Smooth muscle cell (in vitro differentiated cells): ENCODE results near the gene RAC3. TPM values are rescaled to one million over a fixed set of nuclear protein-coding genes. Genes with fewer than 3 reads are reported as not detected.

Experiments used
- DNase-seq: peaks from one replicate; lab custom pipeline; 2025; ENCODE audit not compliant: unreplicated experiment; lab: John Stamatoyannopoulos, UW
- H2AFZ ChIP-seq: fragments of 200-600 bp; sonication (generic); 2 replicates; pipeline ENCODE4 v1.6.0; 2016; ENCODE audit warnings: antibody characterized with exemption, low read depth, mild to moderate bottlenecking
- H3F3A ChIP-seq: fragments of 200-600 bp; sonication (generic); 2 replicates; pipeline ENCODE4 v1.6.0; 2017; ENCODE audit warnings: antibody characterized with exemption, low read depth
- H3K27ac ChIP-seq: fragments of 200-600 bp; sonication (generic); 2 replicates; pipeline ENCODE4 v1.5.1; 2016; ENCODE audit warnings: low read depth, mild to moderate bottlenecking
- H3K27me3 ChIP-seq: fragments of 200-600 bp; sonication (generic); 2 replicates; pipeline ENCODE4 v1.6.1; 2016; ENCODE audit warnings: low read depth, mild to moderate bottlenecking
- H3K36me3 ChIP-seq: fragments of 200-600 bp; sonication (generic); 2 replicates; pipeline ENCODE4 v1.5.1; 2016; ENCODE audit warnings: low read depth
- H3K4me1 ChIP-seq: fragments of 200-600 bp; sonication (generic); 2 replicates; pipeline ENCODE4 v1.5.1; 2016; ENCODE audit warnings: low read depth
- H3K4me2 ChIP-seq: fragments of 200-600 bp; sonication (generic); 2 replicates; pipeline ENCODE4 v1.6.0; 2016; ENCODE audit warnings: mild to moderate bottlenecking
- H3K4me3 ChIP-seq: fragments of 200-600 bp; sonication (generic); 2 replicates; pipeline ENCODE4 v1.5.1; 2016; ENCODE audit warnings: mild to moderate bottlenecking
- H3K79me2 ChIP-seq: fragments of 200-600 bp; sonication (generic); 2 replicates; pipeline ENCODE4 v1.6.0; 2016; ENCODE audit warnings: low read depth, mild to moderate bottlenecking
- H3K9ac ChIP-seq: fragments of 200-600 bp; sonication (generic); 2 replicates; pipeline ENCODE4 v1.6.0; 2016; ENCODE audit warnings: low read depth
- H3K9me3 ChIP-seq: fragments of 200-600 bp; sonication (generic); replicated peaks from 2 replicates; pipeline ENCODE4 v1.5.1; 2016; ENCODE audit warnings: low read depth
- H4K20me1 ChIP-seq: fragments of 200-600 bp; sonication (generic); 2 replicates; pipeline ENCODE4 v1.6.0; 2016; ENCODE audit warnings: low read depth
- CTCF ChIP-seq: fragments of 200-600 bp; sonication (generic); IDR thresholded peaks from 2 replicates; pipeline ENCODE4 v1.5.1; 2017; ENCODE audit warnings: borderline replicate concordance, mild to moderate bottlenecking, antibody characterized with exemption; ENCODE audit not compliant: insufficient read depth, poor library complexity, severe bottlenecking
- WGBS: methylation state at CpG from one replicate; pipeline ENCODE4 v1.1.7; 2016; ENCODE audit warnings: low lambda C conversion rate; 5-methylcytosine and 5-hydroxymethylcytosine counted together
- polyA plus RNA-seq: library from polyadenylated mRNA; unstranded; fragments of >200 nt; fragmentation: Nextera tagmentation; extraction: Ambion mirVana; gene quantifications from 2 replicates; pipeline ENCODE4 v1.2.1, GENCODE V29; 2016
- total RNA-seq: library from RNA; depleted of rRNA; stranded (reverse); fragments of >200 nt; gene quantifications from 2 replicates; pipeline ENCODE4 v1.2.3, GENCODE V29; 2014

RAC3 gene
- total and polyA plus RNA-seq, 2 experiments from 2014 or later: 15.3 to 33.0 TPM

- H3F3A ChIP-seq: no peaks in the 10 kb centered on the region
- no peak overlapping the region for H3K9ac ChIP-seq
- H3K9me3 ChIP-seq: no peaks in the 10 kb centered on the region
- no peak overlapping the region for H3K27ac ChIP-seq
- H3K4me3 ChIP-seq: no peak overlapping the region
- WGBS: 96% methylated on average over 37 of the region's 37 CpGs
- H2AFZ ChIP-seq: no peak overlapping the region
- TF ChIP-seq CTCF: no peak
- H3K36me3 ChIP-seq: no peaks in the 10 kb centered on the region
- H3K4me2 ChIP-seq: no peak overlapping the region
- no peak for DNase-seq
- H3K4me1 ChIP-seq: peaks cover 25% of the 10 kb centered on the region
- peaks cover 9% of the 10 kb centered on the region for H3K79me2 ChIP-seq
- H4K20me1 ChIP-seq: peaks cover 18% of the 10 kb centered on the region
- H3K27me3 ChIP-seq: no peaks in the 10 kb centered on the region
These were observed 37.5 kb upstream of the RAC3 start for GRCh38 chr17:81993729-81994592.

GRCh38 chr17:81994593-81995462 lies 36.6 kb upstream of the RAC3 start:
- no peak overlapping the region for H3K9ac ChIP-seq
- WGBS: 92% methylated on average over 36 of the region's 39 CpGs
- H4K20me1 ChIP-seq: peaks cover 20% of the 10 kb centered on the region

GRCh38 chr17:81995463-81996231 lies 35.8 kb upstream of the RAC3 start:
- peaks cover 25% of the 10 kb centered on the region for H3K4me1 ChIP-seq
- H3K27me3 ChIP-seq: no peaks in the 10 kb centered on the region
- no peak overlapping the region for H3K27ac ChIP-seq
- no peak overlapping the region for H2AFZ ChIP-seq
- H3K36me3 ChIP-seq: no peaks in the 10 kb centered on the region
- H3K4me3 ChIP-seq: no peak overlapping the region
- no peaks in the 10 kb centered on the region for H3K9me3 ChIP-seq
- TF ChIP-seq CTCF: no peak
- peaks cover 20% of the 10 kb centered on the region for H4K20me1 ChIP-seq
- no peaks in the 10 kb centered on the region for H3F3A ChIP-seq
- H3K4me2 ChIP-seq: no peak overlapping the region
- 98% methylated on average over 28 of the region's 29 CpGs for WGBS
- H3K79me2 ChIP-seq: peaks cover 6% of the 10 kb centered on the region
- DNase-seq: no peak
- no peak overlapping the region for H3K9ac ChIP-seq

More at GRCh38 chr17:81994593-81995462, 36.6 kb upstream of the RAC3 start:
- Histone ChIP-seq H2AFZ (no peak overlapping the region), H3K9me3 (no peaks in the 10 kb centered on the region), H3K4me2 (no peak overlapping the region), H3K79me2 (peaks cover 9% of the 10 kb centered on the region), H3K4me1 (peaks cover 25% of the 10 kb centered on the region), H3F3A (no peaks in the 10 kb centered on the region), H3K27ac (no peak overlapping the region), H3K27me3 (no peaks in the 10 kb centered on the region), H3K36me3 (no peaks in the 10 kb centered on the region), H3K4me3 (no peak overlapping the region)
- no peak for DNase-seq
- no peak for TF ChIP-seq CTCF
